PC-3 (cell line): ENCODE data around the gene A3GALT2. TPM values are rescaled to one million over a fixed set of nuclear protein-coding genes. Genes with fewer than 3 reads are reported as not detected.

ENCODE experiments used
- ATAC-seq: fragments of 200-7000 bp; cut with Tn5 transposase; 2 replicates; pipeline ENCODE4 v1.9.1; 2020; ENCODE audit warnings: mild to moderate bottlenecking, moderate library complexity
- BruUV-seq: library from RNA; stranded (reverse); fragments of 400-500 nt; replicated peaks from 2 replicates; lab custom pipeline; 2021; lab: Mats Ljungman, UMichigan
- CTCF ChIA-PET: fragments of 300-600 bp; sonication (Branson Sonifier 250); formaldehyde crosslinking; loops from one replicate; lab custom pipeline; 2022; ENCODE audit warnings: antibody characterized with exemption; lab: Charles Lee
- POLR2A ChIA-PET: fragments of 300-600 bp; sonication (Branson Sonifier 250); formaldehyde crosslinking; loops from one replicate; lab custom pipeline; 2022; ENCODE audit warnings: antibody characterized with exemption; ENCODE audit not compliant: unreplicated experiment; lab: Charles Lee
- DNase-seq: peaks from one replicate; pipeline ENCODE4 v3.0.0-alpha.2; 2015
- H2AFZ ChIP-seq: fragments of 300-600 bp; sonication (generic); 2 replicates; pipeline ENCODE4 v1.6.0; 2016; ENCODE audit warnings: antibody characterized with exemption, low read length
- H3F3A ChIP-seq: fragments of 300-600 bp; sonication (generic); one replicate; pipeline ENCODE4 v1.6.0; 2017; ENCODE audit warnings: antibody characterized with exemption, low read length, control low read depth, mild to moderate bottlenecking; ENCODE audit not compliant: unreplicated experiment
- H3K27ac ChIP-seq: fragments of 300-600 bp; sonication (generic); 2 replicates; pipeline ENCODE4 v1.5.1; 2016; ENCODE audit warnings: mild to moderate bottlenecking, low read length
- H3K27me3 ChIP-seq: fragments of 300-600 bp; sonication (generic); 2 replicates; pipeline ENCODE4 v1.6.1; 2016; ENCODE audit warnings: low read length, mixed read lengths
- H3K36me3 ChIP-seq: fragments of 300-600 bp; sonication (generic); 2 replicates; pipeline ENCODE4 v1.6.1; 2016; ENCODE audit warnings: low read depth, mixed run types, low read length, mixed read lengths
- H3K4me1 ChIP-seq: fragments of 300-600 bp; sonication (generic); 2 replicates; pipeline ENCODE4 v1.5.1; 2016; ENCODE audit warnings: low read length; ENCODE audit not compliant: insufficient read depth
- H3K4me2 ChIP-seq: fragments of 300-600 bp; sonication (generic); 2 replicates; pipeline ENCODE4 v1.6.0; 2016; ENCODE audit warnings: low read length
- H3K4me3 ChIP-seq: fragments of 300-600 bp; sonication (generic); 2 replicates; pipeline ENCODE4 v1.5.1; 2016; ENCODE audit warnings: mild to moderate bottlenecking, low read length, mixed read lengths
- H3K79me2 ChIP-seq: fragments of 300-600 bp; sonication (generic); 2 replicates; pipeline ENCODE4 v1.6.1; 2017; ENCODE audit warnings: low read length, mixed read lengths
- H3K9ac ChIP-seq: fragments of 300-600 bp; sonication (generic); 2 replicates; pipeline ENCODE4 v1.6.0; 2016; ENCODE audit warnings: mild to moderate bottlenecking, low read length
- H3K9me2 ChIP-seq: fragments of 300-600 bp; sonication (generic); replicated peaks from 2 replicates; pipeline ENCODE4 v1.6.1; 2016; ENCODE audit warnings: mixed run types, low read length, mixed read lengths
- H3K9me3 ChIP-seq: fragments of 300-600 bp; sonication (generic); 2 replicates; pipeline ENCODE4 v1.6.1; 2016; ENCODE audit warnings: low read length, mixed read lengths
- H4K20me1 ChIP-seq: fragments of 300-600 bp; sonication (generic); 2 replicates; pipeline ENCODE4 v1.6.1; 2016; ENCODE audit warnings: low read length, mixed read lengths
- EZH2 ChIP-seq: fragments of 300-600 bp; sonication (generic); IDR thresholded peaks from one replicate; pipeline ENCODE4 v1.6.1; 2017; ENCODE audit warnings: antibody characterized with exemption, mild to moderate bottlenecking, low read length; ENCODE audit not compliant: unreplicated experiment
- EZH2phosphoT487 ChIP-seq: fragments of 300-600 bp; sonication (generic); IDR thresholded peaks from 2 replicates; pipeline ENCODE4 v1.6.1; 2018; ENCODE audit warnings: mild to moderate bottlenecking, antibody characterized with exemption, low read length, borderline replicate concordance
- intact Hi-C: fragments of 100-400 bp; cut with micrococcal nuclease; formaldehyde crosslinking; loops from 2 replicates; pipeline ENCODE4 v1.9.0; 2023
- total RNA-seq: library from RNA; depleted of rRNA; stranded (reverse); fragments of >200 nt; gene quantifications from 2 replicates; pipeline ENCODE4 v1.2.3, GENCODE V29; 2014
- TF ChIP-seq, protein P1 (sequence below): fragments of 300-600 bp; sonication (generic); conservative IDR thresholded peaks from 2 replicates; pipeline ENCODE4 v1.5.1; 2017; ENCODE audit warnings: antibody characterized with exemption, low read depth, mild to moderate bottlenecking, low read length

The A3GALT2 gene
- total RNA-seq, 1 experiment from 2014 or later, result not detected

DNA sequence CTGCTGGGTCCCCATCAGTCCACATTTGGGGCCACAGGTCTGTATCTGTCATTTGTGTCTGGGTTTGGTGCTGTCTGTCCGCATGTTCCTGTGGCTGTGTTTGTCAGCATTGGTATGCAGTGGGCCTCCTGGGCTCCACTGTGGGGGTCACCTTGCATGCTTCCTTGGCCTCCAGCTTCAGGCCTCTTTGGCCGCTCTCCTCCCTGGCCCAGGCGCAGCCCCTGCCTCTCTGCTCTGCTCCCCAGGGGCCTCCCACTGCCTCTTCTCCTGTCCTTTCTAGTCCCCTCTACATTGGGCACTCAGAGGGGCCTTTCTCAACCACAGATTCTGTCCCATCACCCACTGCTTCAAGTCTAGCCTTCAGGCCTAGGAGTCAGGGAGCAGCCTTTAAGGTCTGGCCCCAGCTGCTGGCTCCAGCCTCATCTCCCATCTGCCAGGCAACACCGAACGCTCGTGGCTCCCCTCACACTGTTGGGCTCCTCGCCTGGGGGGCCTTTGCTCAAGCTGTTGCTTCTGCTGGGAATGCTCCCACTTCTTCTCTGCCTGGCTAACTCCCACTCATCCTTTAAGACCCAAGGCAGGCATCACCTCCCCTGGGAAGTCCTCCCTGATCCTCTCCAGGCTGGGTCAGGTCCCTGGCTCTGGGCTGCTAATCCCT is 50.0 kb downstream of the A3GALT2 start:
- no TSS peak for BruUV-seq
- no peak overlapping the region for H3K4me3 ChIP-seq
- DNase-seq, result no peak
- H3K9me3 ChIP-seq, result no peaks in the 10 kb centered on the region
- no peaks in the 10 kb centered on the region for H3K36me3 ChIP-seq
- ChIA-PET CTCF (no interaction called here), POLR2A (no interaction called here)
- H3K27ac ChIP-seq, result no peak overlapping the region
- no peaks in the 10 kb centered on the region for H4K20me1 ChIP-seq
- no peak overlapping the region for H3K9ac ChIP-seq
- H3K79me2 ChIP-seq, result no peaks in the 10 kb centered on the region
- intact Hi-C loops, result no loop called here
- no peak for TF ChIP-seq EZH2
- TF ChIP-seq, protein P1, sequence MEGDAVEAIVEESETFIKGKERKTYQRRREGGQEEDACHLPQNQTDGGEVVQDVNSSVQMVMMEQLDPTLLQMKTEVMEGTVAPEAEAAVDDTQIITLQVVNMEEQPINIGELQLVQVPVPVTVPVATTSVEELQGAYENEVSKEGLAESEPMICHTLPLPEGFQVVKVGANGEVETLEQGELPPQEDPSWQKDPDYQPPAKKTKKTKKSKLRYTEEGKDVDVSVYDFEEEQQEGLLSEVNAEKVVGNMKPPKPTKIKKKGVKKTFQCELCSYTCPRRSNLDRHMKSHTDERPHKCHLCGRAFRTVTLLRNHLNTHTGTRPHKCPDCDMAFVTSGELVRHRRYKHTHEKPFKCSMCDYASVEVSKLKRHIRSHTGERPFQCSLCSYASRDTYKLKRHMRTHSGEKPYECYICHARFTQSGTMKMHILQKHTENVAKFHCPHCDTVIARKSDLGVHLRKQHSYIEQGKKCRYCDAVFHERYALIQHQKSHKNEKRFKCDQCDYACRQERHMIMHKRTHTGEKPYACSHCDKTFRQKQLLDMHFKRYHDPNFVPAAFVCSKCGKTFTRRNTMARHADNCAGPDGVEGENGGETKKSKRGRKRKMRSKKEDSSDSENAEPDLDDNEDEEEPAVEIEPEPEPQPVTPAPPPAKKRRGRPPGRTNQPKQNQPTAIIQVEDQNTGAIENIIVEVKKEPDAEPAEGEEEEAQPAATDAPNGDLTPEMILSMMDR, result no peak
- TF ChIP-seq EZH2phosphoT487, result no peak
- H3K4me1 ChIP-seq, result peaks cover 4% of the 10 kb centered on the region; the same call in 1 of the 2 replicates
- no peaks in the 10 kb centered on the region for H3F3A ChIP-seq
- H3K4me2 ChIP-seq, result no peak overlapping the region
- no peak overlapping the region for H2AFZ ChIP-seq
- H3K9me2 ChIP-seq, result no peaks in the 10 kb centered on the region
- no peaks in the 10 kb centered on the region for H3K27me3 ChIP-seq
- ATAC-seq, result no peak

DNA sequence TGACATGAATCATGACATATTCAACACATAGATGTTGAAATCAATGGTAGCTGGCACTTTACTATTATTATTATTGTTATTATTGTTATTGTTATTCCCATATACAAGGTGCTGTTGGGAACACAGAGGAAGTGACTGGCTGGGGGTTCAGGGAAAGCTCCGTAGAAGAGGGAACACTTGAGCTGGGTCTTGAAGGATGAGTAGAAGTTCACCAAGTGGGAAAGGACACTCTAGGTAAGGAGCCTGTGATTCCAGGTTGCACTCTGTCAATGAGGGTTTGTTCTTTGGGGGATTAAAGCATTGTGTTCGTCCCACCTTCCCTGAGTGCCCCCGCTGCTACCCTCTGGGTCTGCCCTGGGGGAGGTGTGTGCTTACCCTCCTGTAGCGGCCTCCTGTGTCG is 50.5 kb downstream of the A3GALT2 start:
- H3K9me3 ChIP-seq, result no peaks in the 10 kb centered on the region
- BruUV-seq, result no TSS peak
- intact Hi-C loops, result no loop called here
- no peaks in the 10 kb centered on the region for H3F3A ChIP-seq
- H3K4me3 ChIP-seq, result no peak overlapping the region
- H4K20me1 ChIP-seq, result no peaks in the 10 kb centered on the region
- H3K79me2 ChIP-seq, result no peaks in the 10 kb centered on the region
- ChIA-PET POLR2A (no interaction called here), CTCF (no interaction called here)
- H3K4me2 ChIP-seq, result no peak overlapping the region
- no peak overlapping the region for H2AFZ ChIP-seq
- no peaks in the 10 kb centered on the region for H3K9me2 ChIP-seq
- DNase-seq (no peak), ATAC-seq (no peak)
- H3K9ac ChIP-seq, result no peak overlapping the region
- no peak overlapping the region for H3K27ac ChIP-seq
- no peak for TF ChIP-seq EZH2
- TF ChIP-seq, protein P1, result no peak
- TF ChIP-seq EZH2phosphoT487, result no peak
- no peaks in the 10 kb centered on the region for H3K36me3 ChIP-seq
- H3K27me3 ChIP-seq, result no peaks in the 10 kb centered on the region
- peaks cover 4% of the 10 kb centered on the region; the same call in 1 of the 2 replicates for H3K4me1 ChIP-seq

DNA sequence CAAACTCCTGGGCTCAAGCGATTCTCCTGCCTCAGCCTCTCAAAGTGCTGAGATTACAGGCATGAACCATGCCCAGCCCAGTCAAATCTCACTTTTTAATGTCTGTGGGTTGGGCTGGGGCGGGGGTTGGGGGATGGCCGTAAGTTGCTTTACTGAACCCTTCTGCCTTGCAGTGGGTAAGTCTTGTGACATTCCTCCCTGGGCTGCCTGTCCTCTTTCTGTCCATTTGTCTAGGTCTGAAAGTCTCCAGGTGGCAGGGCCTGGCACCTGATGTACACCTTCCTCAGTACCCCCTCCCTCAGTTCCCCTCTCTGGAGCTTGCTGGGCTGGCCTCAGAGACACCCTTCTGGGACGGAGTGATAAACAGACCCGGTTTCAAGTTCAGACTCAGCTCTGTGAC is 51.3 kb downstream of the A3GALT2 start:
- no peaks in the 10 kb centered on the region for H3K79me2 ChIP-seq
- no peak overlapping the region for H3K4me2 ChIP-seq
- H3K36me3 ChIP-seq, result no peaks in the 10 kb centered on the region
- DNase-seq, result no peak
- CTCF ChIA-PET, result no interaction called here
- intact Hi-C loops, result no loop called here
- no peaks in the 10 kb centered on the region for H3K9me2 ChIP-seq
- H3K9ac ChIP-seq, result no peak overlapping the region
- H3K9me3 ChIP-seq, result no peaks in the 10 kb centered on the region
- ATAC-seq, result no peak
- POLR2A ChIA-PET, result no interaction called here
- H3K4me3 ChIP-seq, result no peak overlapping the region
- TF ChIP-seq, protein P1, result no peak
- TF ChIP-seq EZH2, result no peak
- TF ChIP-seq EZH2phosphoT487, result no peak
- H3K4me1 ChIP-seq, result peaks cover 4% of the 10 kb centered on the region; the same call in 1 of the 2 replicates
- H3K27ac ChIP-seq, result no peak overlapping the region
- no peaks in the 10 kb centered on the region for H4K20me1 ChIP-seq
- BruUV-seq, result no TSS peak
- no peaks in the 10 kb centered on the region for H3K27me3 ChIP-seq
- H3F3A ChIP-seq, result no peaks in the 10 kb centered on the region
- H2AFZ ChIP-seq, result no peak overlapping the region
